HL-60 (cell line): Measurements from ENCODE around the gene FZD4.

Source experiments
- DNase-seq, 2 experiments: peaks; one replicate each; pipeline ENCODE4 v3.0.0-alpha.2; 2010 to 2020; ENCODE audit warnings: low read depth in 1 of 2, low spot score in 1 of 2
- H3K27ac ChIP-seq: fragments of 250-450 bp; sonication (Bioruptor Pico); replicated peaks from 2 replicates; pipeline ENCODE4 v1.5.1; 2020; ENCODE audit warnings: mild to moderate bottlenecking, moderate library complexity
- H3K27me3 ChIP-seq: fragments of 250-450 bp; sonication (Bioruptor Pico); 2 replicates; pipeline ENCODE4 v1.5.1; 2021; ENCODE audit warnings: mild to moderate bottlenecking, moderate library complexity; ENCODE audit not compliant: insufficient read depth, poor library complexity, severe bottlenecking
- H3K4me3 ChIP-seq: replicated peaks from 2 replicates; pipeline ENCODE4 v1.5.1; 2011; ENCODE audit warnings: mild to moderate bottlenecking, control low read depth, low read length; ENCODE audit not compliant: insufficient read depth
- GABPA ChIP-seq: IDR thresholded peaks from 2 replicates; pipeline ENCODE4 v1.6.1; 2012; ENCODE audit warnings: low read depth
- POLR2AphosphoS5 ChIP-seq: IDR thresholded peaks from 2 replicates; pipeline ENCODE4 v1.6.1; 2012; ENCODE audit warnings: low read depth
- SPI1 ChIP-seq: IDR thresholded peaks from 2 replicates; pipeline ENCODE4 v1.6.1; 2012; ENCODE audit warnings: low read depth, mild to moderate bottlenecking, borderline replicate concordance
- TF ChIP-seq, protein P1 (sequence below): IDR thresholded peaks from 2 replicates; pipeline ENCODE4 v1.6.1; 2012; ENCODE audit warnings: low read depth; ENCODE audit not compliant: insufficient replicate concordance
- TF ChIP-seq, protein P2 (sequence below): IDR thresholded peaks from one replicate; pipeline ENCODE4 v1.5.1; 2011; ENCODE audit warnings: low read length, control low read depth, inconsistent platforms; ENCODE audit not compliant: insufficient read depth

FZD4 gene

DNA sequence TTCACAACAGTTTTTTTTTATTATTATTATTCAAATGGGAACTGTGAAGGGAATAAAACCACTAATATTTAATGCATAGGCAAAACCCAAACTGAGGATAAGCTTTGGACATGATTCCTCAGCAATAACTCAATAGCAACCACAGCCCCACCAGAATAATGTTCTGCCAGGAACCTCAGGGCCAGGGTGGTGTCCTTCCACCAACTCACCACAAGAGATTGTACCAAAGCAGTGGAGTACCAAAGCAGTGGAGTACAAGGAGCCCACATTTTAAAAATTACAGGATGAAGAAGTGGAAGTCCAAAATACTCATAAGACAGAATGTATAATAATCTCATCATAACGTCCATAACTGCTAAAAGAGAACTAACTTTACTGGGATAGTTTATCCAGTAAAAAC lies 32.5 kb upstream of the FZD4 start:
- H3K27me3 ChIP-seq = no peaks in the 10 kb centered on the region
- DNase-seq = no peak
- H3K27ac ChIP-seq = no peak overlapping the region
- TF ChIP-seq POLR2AphosphoS5 (no peak), GABPA (no peak), SPI1 (no peak)
- TF ChIP-seq, protein P1, sequence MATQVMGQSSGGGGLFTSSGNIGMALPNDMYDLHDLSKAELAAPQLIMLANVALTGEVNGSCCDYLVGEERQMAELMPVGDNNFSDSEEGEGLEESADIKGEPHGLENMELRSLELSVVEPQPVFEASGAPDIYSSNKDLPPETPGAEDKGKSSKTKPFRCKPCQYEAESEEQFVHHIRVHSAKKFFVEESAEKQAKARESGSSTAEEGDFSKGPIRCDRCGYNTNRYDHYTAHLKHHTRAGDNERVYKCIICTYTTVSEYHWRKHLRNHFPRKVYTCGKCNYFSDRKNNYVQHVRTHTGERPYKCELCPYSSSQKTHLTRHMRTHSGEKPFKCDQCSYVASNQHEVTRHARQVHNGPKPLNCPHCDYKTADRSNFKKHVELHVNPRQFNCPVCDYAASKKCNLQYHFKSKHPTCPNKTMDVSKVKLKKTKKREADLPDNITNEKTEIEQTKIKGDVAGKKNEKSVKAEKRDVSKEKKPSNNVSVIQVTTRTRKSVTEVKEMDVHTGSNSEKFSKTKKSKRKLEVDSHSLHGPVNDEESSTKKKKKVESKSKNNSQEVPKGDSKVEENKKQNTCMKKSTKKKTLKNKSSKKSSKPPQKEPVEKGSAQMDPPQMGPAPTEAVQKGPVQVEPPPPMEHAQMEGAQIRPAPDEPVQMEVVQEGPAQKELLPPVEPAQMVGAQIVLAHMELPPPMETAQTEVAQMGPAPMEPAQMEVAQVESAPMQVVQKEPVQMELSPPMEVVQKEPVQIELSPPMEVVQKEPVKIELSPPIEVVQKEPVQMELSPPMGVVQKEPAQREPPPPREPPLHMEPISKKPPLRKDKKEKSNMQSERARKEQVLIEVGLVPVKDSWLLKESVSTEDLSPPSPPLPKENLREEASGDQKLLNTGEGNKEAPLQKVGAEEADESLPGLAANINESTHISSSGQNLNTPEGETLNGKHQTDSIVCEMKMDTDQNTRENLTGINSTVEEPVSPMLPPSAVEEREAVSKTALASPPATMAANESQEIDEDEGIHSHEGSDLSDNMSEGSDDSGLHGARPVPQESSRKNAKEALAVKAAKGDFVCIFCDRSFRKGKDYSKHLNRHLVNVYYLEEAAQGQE = no peak
- TF ChIP-seq, protein P2, sequence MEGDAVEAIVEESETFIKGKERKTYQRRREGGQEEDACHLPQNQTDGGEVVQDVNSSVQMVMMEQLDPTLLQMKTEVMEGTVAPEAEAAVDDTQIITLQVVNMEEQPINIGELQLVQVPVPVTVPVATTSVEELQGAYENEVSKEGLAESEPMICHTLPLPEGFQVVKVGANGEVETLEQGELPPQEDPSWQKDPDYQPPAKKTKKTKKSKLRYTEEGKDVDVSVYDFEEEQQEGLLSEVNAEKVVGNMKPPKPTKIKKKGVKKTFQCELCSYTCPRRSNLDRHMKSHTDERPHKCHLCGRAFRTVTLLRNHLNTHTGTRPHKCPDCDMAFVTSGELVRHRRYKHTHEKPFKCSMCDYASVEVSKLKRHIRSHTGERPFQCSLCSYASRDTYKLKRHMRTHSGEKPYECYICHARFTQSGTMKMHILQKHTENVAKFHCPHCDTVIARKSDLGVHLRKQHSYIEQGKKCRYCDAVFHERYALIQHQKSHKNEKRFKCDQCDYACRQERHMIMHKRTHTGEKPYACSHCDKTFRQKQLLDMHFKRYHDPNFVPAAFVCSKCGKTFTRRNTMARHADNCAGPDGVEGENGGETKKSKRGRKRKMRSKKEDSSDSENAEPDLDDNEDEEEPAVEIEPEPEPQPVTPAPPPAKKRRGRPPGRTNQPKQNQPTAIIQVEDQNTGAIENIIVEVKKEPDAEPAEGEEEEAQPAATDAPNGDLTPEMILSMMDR = no peak
- no peak overlapping the region for H3K4me3 ChIP-seq

DNA sequence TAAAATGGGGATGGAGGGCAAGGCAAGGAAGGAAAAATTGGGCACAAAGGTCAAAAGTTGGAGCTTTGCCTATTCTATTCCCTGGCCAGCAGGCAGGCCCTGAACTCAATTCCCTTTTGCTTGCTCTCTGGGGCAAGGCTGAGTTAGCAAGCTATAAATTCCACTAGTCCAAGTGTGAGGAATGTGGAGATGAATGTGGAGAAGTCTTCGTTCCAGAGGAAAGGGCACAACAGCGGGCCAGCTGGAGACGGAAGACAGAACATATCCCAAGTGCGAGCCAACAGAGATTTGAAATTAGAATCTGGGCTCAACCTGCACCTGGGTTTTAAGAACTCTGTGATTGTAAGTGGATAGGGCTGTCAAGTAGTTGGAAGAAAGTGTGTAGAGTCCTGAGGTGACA lies 29.5 kb upstream of the FZD4 start:
- no peak for DNase-seq
- TF ChIP-seq POLR2AphosphoS5 = no peak
- TF ChIP-seq GABPA = no peak
- TF ChIP-seq, protein P1 = no peak
- no peak for TF ChIP-seq SPI1
- TF ChIP-seq, protein P2 = no peak
- H3K4me3 ChIP-seq = no peak overlapping the region
- no peaks in the 10 kb centered on the region for H3K27me3 ChIP-seq
- no peak overlapping the region for H3K27ac ChIP-seq

DNA sequence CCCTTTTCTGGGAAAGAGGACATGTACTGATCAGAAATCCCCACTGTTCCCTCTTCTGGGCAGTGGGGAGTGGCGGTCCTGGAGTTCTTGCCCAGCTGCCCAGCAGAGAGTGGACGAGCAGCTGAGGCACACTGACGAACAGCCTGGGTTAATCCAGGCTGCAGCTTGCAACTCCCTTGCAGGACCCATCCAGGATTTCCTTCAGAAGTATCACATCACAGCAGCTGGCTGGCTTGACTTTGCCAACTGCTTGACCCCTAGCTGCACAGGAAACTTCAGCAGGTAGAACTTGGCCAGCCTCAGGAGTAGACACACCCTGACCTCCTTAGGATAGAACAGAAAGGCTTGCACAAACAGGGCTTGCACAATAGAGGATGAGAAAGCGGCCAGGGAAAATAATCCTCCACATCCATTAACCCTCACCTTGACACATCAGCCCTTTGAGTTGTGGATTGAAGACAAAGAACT lies 27.9 kb upstream of the FZD4 start:
- DNase-seq = no peak
- H3K27ac ChIP-seq = no peak overlapping the region
- TF ChIP-seq GABPA = no peak
- TF ChIP-seq SPI1 = no peak
- TF ChIP-seq, protein P1 = no peak
- TF ChIP-seq POLR2AphosphoS5 = no peak
- TF ChIP-seq, protein P2 = no peak
- H3K27me3 ChIP-seq = no peaks in the 10 kb centered on the region
- no peak overlapping the region for H3K4me3 ChIP-seq
